ENCODE measurements around the gene CHCHD1.

GRCh38 chr10:73810358-73810734, 28.5 kb downstream of the CHCHD1 start:
- TF ChIP-seq POLR2AphosphoS5 (IDR thresholded peaks at IDR 0.05; ENCODE audit: borderline replicate concordance, low read depth, low read length) (no peak), FOXP2 (optimal IDR thresholded peaks at IDR 0.05; ENCODE audit: control extremely low read depth, extremely low read length, insufficient read depth) (no peak)
